HG02798 (cell line): ENCODE data around the gene NHLRC2.
"Not testable (repeated sequence)": the region's sequence is repeated elsewhere in the genome, so short reads cannot be mapped to it uniquely, and the experiment has no call there.

Experiments used
- ATAC-seq: cut with Tn5 transposase; IDR thresholded peaks from one replicate; pipeline ENCODE4 v1.9.1; 2021; ENCODE audit warnings: mild to moderate bottlenecking; ENCODE audit not compliant: unreplicated experiment, poor library complexity

Gene NHLRC2

DNA sequence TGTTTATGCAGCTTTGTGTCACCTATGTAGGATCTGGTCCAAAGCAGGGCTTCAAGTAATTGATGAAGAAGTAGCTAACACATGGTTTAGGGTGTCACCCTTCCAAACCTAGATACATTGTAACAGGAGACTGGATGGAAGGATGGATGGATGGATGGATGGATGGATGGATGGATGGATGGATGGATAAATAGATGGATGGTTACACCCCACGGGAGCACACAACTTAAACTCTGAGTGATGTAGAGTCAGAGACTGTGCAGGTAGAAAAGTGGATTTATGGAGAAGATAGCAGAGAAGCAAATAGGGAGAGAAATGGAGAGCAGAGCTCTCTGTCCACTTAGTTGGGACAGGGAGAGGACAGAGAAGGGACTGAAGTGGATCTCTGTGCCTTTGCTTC lies 78.4 kb downstream of the NHLRC2 start:
- no peak for ATAC-seq

DNA sequence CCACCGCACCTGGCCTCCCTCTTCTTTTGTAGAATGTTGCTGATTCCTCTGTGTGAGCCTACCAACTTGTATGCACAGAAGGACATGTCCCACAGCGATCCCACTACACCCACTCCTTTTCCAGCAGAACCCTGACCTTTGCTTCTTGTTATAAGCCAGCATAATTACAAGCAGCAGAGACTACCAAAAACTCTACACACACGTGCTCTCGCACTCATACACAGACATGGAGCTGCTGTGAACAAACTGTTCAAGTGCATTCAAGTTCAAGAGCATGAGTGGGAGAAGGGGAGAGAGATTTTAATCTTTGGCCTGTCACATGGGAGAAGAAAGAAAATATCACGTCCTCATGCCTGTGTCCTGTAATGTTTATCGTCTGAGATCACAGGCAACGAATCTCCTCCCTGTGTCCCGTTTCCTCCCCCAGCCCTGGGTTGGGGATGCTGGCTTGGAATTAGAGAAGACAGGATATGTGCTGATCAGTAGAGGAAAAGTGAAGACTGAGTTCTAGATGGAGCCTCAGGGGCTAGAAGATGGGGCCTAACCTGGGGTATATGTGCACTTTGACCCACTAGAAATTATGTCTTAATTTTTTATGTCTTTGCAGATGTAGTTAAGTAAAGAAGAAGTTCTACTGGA lies 79.6 kb downstream of the NHLRC2 start:
- ATAC-seq: no peak

DNA sequence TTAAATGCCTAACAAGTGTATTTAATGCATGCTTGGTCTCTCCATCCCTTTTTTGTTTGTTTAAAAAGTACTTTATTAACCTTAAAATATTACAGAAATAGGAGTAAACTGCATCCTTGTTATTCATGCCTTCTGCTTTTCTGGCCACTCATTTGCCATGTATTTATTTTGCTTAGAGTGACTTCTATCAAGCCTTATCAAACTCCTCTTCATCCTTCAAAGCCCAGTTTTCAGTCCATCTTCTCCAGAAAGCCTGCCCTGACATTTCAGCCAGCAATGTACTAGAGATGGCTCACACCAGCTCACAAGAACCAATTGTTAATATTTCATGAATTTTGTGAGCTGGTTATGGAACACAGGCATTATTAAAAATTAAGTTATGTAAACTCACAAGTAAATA lies 82.8 kb downstream of the NHLRC2 start:
- no peak for ATAC-seq

DNA sequence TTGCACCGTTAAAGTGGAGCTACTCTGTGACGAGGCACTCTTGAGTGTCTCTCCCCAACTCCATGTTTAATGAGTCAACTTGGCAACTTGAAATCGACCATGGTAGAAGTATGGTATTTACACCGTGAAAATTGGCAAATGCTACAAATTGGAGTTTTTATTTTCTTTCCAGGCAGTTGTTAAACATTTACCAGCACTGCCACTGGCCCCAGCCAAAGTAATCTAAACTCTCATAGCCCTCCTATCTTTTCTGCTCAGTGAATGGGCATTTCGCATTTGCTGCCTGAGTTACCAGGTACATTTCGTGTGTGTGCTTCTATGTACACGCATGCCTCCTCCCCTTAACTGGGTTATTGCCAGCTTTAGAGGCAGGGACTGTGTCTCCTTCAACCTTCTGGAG lies 83.3 kb downstream of the NHLRC2 start:
- ATAC-seq: no peak

DNA sequence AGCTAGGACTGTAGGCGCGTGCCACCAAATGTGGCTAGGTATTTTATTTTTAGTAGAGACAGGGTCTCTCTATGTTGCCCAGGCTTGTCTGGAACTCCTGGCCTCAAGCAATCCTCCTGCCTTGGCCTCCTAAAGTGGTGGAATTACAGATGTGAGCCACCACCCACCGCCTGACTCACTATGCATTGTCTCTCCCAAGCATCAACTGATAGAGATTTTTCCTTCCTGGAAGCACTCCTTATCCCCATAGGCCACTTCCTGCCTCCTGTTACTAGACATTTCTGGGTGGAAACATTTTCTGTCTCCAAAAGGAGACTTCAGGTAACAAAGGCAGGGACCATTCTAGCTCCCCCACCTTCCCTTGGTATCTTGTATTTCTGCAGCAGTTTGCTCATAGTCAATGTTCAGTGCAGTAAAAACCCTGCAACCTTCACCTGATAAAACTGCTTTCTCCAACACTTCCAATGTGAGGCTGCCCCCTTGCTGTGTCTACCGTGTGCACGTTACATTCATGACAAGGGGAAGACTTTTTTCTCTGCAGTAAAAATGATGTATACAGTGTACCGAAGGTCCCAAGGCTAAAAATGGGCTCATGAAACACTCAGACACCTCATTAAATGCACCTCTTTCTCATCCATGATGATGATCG lies 84.9 kb downstream of the NHLRC2 start:
- ATAC-seq: no peak

DNA sequence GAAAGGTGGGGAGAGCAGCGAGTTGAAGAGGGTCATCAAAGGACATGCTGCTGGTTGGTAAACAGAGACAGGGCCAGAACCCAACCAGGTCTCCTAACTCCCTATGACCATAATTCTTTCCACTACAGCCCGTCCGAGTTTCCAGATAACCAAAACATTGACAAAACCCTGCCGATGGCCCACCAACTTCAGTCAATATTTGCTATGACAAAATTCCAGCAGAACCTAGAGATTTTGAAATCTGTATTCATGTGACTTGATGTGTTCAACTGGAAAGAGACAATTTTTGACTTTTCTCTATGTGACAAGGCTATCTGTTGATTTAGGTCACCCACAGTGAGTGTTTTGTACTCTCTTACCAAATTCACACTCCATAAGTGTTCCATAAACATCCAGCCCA lies 86.7 kb downstream of the NHLRC2 start:
- ATAC-seq: no peak

DNA sequence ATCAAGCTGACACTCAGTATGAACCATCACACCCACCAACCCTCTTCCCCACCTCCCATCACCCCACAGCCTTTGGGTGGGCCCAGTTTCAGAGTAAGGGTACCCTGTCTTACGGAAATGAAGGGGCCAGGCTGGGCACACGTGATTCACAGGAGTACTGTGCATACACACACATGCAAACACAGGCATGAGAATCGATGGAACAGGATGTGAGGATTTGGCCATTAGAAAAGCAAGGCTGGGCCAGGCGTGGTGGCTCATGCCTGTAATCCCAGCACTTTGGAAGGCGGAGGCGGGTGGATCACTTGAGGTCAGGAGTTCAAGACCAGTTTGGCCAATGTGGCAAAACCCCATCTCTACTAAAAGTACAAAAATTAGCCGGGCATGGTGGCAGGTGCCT lies 88.7 kb downstream of the NHLRC2 start:
- not testable (repeated sequence) for ATAC-seq

DNA sequence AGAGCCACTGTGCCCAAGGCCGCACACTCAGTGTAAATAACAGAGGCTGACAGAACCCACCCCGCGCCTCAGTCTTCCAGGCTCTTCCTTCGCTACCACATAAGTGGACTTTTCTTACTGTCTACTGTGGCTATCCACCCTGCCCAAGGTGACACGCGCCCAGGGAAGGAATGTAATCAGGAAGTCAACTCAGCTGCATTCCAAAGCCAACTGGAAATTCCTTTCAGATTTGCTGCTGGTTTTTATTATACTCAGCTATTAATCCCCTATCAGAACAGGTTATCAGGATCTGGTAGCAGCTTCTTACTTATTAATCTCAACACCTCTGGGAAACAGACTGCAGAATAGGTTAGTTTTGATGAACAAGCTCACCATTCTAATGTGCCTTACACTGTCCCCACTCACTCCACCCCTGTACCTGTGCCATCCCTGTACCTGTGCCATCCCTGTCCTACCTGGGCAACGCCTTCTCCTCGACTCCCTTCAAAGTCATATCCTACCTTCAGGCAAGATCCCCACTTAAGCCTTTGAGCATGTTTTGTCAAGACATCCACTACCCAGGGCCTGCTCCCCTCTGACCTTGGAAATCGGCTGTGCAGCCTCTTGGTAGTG lies 90.7 kb downstream of the NHLRC2 start:
- no peak for ATAC-seq

DNA sequence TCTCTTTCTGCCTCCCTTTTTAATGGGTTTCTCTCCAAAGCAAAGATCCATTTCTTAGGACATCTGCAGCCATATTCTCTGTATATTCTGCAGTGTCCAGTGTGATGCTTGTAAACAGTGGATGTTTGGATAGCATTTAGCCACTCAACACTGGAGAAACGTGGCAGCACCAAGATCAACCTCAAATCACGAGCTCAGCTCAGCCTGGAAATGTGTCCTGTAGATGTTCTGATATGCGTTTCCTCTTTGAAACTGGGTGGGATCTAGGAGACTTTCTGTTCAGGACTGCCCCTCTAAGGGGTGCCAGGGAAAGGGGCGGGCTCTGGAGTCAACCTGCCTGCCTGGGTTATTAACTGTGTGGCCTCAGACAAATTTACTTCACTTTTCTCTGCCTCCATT lies 91.2 kb downstream of the NHLRC2 start:
- no peak for ATAC-seq

DNA sequence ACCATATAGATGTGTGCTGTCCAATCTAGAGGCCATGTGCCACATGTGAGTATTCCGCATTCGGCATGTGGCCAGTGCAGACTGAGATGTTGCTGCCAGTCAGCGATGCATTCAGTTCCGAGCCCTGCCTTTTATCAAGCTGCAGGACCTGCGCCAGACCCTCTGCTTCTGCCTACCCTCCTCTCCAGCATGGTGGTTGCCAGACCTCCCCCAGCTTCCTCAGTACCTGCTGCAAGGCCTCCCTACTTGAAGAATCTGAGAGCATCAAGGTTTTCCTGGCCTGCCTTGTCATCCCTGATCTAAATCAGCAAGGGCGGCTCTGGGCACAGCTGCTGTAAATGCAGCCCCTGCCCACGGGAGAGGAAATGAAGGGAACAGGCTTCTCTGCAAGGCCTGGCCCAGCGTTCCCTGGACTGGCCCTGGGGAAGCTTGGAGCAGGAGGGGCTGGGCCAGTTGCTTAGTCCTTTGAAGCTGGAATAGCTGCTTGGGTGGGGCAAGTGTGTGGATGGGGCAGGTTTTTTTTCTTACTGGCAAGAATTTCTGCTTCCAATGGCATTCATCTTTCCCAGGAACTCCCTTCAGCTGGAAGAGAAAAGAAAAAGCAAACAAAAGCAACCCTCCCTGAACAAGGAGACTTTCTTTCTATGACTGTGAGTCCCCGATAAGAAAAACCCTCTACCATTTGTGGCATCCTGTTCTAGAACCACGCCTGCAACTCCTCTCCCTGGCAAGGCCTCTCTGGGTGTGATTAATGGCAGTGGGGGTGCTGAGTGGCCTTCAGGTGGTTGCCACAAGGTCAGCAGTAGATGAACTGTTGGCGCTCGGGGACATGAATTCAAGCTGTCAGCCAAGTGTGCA lies 93.0 kb downstream of the NHLRC2 start:
- ATAC-seq: no peak

DNA sequence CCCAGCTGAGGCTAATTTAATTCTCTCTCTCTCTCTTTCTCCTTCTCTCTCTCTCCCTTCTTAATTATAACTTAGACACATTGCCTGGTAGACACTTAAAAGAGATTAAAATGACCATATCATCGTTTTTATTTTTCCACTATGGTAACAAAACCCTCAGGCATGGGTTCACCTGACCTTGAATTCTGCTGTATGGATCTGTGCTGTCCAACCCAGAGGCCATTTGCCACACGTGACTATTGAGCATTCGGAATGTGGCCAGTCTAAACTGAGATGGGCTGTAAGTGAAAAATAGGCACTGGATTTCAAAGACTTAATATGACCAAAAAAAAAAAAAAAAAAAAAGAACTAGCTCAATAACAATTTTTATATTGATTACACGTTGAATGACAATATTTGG lies 93.6 kb downstream of the NHLRC2 start:
- ATAC-seq: no peak

DNA sequence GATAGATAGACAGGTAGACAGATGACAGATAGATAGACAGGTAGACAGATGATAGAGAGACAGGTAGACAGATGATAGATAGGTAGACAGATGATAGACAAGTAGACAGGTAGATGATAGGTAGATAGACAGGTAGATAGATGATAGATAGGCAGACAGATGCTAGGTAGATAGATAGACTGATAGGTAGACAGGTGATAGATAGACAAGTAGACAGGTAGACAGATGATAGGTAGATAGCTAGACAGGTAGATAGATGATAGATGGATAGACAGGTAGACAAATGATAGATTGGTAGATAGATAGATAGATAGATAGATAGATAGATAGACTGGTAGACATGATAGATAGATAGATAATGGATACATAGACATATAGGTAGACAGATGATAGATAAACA lies 95.8 kb downstream of the NHLRC2 start:
- ATAC-seq: no peak

DNA sequence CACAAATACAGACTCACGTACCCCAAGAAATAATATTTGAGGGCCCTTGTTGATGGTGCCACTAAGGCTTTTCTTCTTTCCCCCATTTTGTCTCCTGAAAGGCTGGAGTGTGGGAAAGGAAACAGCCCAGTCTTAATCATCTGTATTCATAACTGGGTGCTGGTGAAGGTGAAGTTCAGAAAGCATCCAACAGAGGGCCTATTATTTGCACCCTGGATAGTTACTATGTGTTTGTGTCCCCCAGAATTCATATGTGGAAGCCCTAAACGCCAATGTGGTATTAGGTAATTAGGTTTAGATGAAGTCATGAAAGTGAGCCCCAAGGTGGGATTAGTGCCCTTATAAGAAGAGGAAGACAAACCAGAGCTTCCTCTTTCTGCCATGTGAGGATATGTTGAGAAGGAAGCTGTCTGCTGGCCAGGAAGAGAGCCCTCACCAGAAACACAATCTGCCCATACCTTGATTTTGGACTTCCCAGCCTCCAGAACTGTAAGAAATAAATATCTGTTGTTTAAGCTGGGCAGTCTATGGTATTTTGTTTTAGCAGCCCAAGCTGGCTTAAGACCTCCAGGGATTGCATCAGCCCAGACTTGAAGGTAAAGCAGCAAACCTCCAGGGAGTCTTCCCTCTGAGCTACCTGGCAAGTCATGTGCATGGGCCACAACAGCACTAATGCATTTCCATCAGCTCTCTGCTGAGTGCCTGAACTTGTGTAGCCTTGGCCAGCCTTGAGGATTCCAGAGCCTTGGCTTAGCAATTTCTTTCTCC lies 99.2 kb downstream of the NHLRC2 start:
- no peak for ATAC-seq

DNA sequence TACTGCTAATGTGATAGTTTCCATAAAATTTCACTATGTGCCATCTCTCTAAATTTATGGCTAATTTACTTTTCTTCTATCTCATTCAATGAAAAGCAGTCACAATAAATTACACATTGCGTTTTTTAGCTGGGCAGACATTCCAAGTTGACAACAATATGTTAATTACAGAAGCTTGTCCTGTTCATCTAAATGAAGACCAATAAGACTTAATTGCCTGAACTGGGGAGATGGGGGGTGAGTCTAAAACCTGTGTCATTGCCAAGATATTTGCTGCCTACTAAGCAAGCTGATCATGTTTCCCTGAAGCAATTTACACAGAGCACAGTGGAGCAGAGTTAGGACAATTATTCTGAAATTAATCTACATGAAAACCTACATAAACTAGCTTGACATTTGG lies 99.9 kb downstream of the NHLRC2 start:
- no peak for ATAC-seq

DNA sequence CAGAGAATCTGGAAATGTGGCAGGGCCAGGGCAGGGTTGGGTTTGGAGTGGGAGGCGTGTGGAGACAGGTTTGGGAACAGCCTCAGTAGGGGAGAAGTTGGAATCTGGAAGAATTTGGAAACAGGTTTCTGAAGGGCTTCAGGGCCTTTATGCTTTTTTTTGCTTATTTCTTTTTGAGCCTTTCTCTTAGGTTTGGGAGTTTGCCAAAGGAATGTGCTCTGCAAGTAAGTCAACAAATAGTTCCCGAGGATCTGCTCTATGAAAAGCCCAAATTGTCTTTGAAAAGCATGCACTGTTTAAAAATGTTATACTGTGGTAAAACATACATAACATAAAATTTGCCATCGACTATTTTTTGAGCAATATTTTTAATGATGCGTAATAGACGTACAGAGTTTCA lies 102.6 kb downstream of the NHLRC2 start:
- no peak for ATAC-seq

DNA sequence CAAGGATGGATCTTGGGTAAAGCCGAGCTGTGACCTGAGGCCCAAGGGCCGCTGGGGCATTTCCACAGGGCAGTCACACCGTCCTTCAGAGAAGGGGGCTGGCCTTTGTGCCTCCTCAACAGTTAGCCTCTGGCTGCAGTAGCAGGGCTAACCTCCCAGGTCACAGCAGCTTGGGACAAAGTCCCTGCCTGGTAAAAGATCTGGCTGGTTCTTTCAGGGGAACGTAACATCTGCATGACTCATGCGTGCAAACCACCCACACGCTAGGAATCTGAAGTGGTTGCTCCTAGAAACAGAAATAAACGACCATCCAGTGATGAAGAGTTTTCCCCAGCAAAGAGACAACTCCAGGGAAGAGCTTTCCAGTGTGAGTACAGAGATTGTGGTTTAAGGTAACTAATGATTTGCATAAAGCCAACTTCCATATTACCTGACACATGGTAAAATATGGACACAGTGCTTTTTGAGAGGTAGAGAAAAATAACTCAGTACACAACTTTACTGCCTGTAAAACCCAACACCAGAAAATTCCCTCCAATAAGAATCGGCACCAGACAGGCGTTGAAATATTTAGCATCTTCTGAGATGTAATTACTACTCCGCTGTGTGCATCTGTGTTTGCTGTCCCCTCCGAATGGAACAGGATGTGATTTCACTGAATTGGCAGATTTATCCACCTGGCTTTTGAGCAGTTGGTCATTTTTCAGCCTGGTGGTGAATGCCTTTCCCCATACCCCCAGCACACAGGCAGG lies 104.3 kb downstream of the NHLRC2 start:
- ATAC-seq: no peak

DNA sequence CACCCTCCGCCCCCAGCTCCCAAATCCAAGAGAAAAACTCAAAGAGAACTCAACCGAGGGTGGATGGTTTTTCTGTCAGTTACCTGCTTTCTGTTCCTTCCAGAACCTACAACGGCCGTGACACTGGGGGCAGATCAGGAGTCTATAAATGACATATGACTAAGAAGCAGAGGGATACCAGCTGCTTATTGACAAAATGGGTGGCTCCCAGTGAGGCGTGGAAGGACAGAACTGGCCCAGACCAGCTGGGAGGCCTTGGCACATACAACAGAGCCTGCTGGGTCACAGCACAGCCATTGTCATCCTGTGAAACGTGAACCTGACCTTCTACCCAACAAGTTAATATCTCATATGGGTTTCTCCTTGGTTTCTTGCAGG lies 104.9 kb downstream of the NHLRC2 start:
- ATAC-seq: peak; percentile 44

DNA sequence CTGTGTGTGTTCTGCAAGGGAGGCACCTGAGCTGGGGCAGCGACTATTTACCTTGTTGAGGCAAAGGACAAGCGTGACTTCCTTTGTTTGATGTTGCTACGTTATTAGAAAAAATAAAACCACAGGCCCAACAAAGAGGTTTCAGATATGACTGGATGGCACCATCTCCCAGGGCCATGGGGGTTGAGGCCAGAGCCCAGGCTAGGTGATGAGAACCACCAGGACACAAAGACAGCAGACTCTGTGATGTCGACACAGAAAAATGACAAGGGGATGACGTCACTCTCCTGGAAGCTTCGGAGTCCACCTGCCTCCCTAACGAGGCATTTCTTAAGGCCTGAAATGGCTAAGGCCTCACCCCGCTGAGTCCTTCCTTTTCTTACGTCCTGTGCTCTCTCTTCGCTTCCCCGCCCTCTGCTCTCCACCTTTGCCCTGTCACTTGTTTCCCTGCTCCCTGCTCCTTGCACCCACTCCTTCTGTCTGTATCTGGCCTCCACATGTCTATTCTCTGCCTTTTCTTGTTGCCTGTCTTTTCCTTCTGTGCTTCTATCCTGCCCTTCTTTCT lies 106.2 kb downstream of the NHLRC2 start:
- ATAC-seq: peak; percentile 22
